ENCODE measurements around the gene BHLHA15. TPM values are rescaled to one million over a fixed set of nuclear protein-coding genes. Genes with fewer than 3 reads are reported as not detected.

The BHLHA15 gene
- total and polyA plus RNA-seq, 2 of the 13 experiments (the other 11 are each of a cell fraction or from before 2014, with no cell fraction given) = 1.9 to 6.1 TPM

DNA sequence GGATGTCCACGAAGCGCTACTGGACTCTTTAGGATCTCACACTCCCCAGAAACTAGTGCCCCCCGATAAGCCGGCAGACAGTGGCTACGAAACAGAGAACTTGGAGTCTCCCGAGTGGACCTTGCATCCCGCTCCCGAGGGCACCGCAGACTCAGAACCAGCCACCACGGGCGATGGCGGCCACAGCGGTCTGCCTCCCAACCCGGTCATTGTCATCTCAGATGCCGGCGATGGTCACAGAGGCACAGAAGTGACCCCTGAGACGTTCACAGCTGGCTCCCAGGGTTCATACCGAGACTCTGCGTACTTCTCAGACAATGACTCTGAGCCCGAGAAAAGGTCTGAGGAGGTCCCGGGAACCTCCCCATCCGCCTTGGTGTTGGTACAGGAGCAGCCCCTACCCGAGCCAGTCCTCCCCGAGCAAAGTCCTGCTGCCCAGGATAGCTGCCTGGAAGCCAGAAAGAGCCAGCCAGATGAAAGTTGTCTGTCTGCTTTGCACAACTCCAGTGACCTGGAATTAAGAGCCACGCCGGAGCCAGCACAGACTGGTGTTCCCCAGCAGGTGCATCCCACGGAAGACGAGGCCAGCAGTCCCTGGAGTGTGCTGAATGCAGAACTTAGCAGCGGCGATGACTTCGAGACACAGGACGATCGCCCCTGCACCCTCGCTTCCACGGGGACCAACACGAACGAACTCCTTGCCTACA, 17.6 kb upstream of the BHLHA15 start:
- H3K9ac ChIP-seq (ENCODE audit: insufficient read depth, low read depth, low read length) = no peak overlapping the region
- H3K79me2 ChIP-seq (ENCODE audit: insufficient read depth, low read length) = no peaks in the 10 kb centered on the region
- POLR2A ChIA-PET = no interaction called here
- FAIRE-seq = no peak
- H3K4me3 ChIP-seq (replicated peaks in 1 of 3; ENCODE audit: insufficient read depth in 1 of 3, low read depth in 2 of 3, low read length in 3 of 3) = no peak overlapping the region
- no peak overlapping the region for H3K4me2 ChIP-seq (ENCODE audit: low read depth, low read length)
- intact Hi-C loops (cut with micrococcal nuclease; ENCODE audit: unreplicated experiment) (no loop called here), in situ Hi-C loops (cut with HindIII; ENCODE audit: extremely low pct_ligation_motif_present, low pct_unique_long_range_greater_than_20kb) (no loop called here)
- peaks cover 17% of the 10 kb centered on the region; the same call in 1 of the 2 replicates for H3K4me1 ChIP-seq (ENCODE audit: insufficient read depth, low read length)
- no peak overlapping the region for H3K27ac ChIP-seq (ENCODE audit: extremely low read length, insufficient read depth, low read length)
- ATAC-seq = no peak
- CTCF ChIA-PET (ENCODE audit: low intra/inter-chr PET ratio, low total read pairs) = no interaction called here
- no peak overlapping the region for H2AFZ ChIP-seq (ENCODE audit: low read length)
- no TSS peak for BruUV-seq (replicated peaks)
- 0 out of 2 replicates have a peak, but pooled peaks cover 6% of the 10 kb centered on the region for H4K20me1 ChIP-seq (ENCODE audit: insufficient read depth, low read length)
- peaks cover 34 to 78% of the 10 kb centered on the region in 2 experiments for H3K36me3 ChIP-seq (replicated peaks in 1 of 2; ENCODE audit: control insufficient read depth in 1 of 2, insufficient read depth in 2 of 2, low read length in 2 of 2)
- H3K9me3 ChIP-seq (ENCODE audit: low read length) = no peaks in the 10 kb centered on the region
- TF ChIP-seq, protein P1, sequence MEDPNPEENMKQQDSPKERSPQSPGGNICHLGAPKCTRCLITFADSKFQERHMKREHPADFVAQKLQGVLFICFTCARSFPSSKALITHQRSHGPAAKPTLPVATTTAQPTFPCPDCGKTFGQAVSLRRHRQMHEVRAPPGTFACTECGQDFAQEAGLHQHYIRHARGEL (CRISPR knock-in tag; IDR thresholded peaks at IDR 0.05) = no peak
- TF ChIP-seq ZC3H13 (CRISPR knock-in tag; IDR thresholded peaks at IDR 0.05) (0 out of 2 replicates have a peak, but pooled peaks have one; percentile 37), ZNF775 (CRISPR knock-in tag; IDR thresholded peaks at IDR 0.05; ENCODE audit: borderline replicate concordance) (no peak), ZFP82 (CRISPR knock-in tag; IDR thresholded peaks at IDR 0.05; ENCODE audit: borderline replicate concordance) (no peak)
- TF ChIP-seq, protein P2, sequence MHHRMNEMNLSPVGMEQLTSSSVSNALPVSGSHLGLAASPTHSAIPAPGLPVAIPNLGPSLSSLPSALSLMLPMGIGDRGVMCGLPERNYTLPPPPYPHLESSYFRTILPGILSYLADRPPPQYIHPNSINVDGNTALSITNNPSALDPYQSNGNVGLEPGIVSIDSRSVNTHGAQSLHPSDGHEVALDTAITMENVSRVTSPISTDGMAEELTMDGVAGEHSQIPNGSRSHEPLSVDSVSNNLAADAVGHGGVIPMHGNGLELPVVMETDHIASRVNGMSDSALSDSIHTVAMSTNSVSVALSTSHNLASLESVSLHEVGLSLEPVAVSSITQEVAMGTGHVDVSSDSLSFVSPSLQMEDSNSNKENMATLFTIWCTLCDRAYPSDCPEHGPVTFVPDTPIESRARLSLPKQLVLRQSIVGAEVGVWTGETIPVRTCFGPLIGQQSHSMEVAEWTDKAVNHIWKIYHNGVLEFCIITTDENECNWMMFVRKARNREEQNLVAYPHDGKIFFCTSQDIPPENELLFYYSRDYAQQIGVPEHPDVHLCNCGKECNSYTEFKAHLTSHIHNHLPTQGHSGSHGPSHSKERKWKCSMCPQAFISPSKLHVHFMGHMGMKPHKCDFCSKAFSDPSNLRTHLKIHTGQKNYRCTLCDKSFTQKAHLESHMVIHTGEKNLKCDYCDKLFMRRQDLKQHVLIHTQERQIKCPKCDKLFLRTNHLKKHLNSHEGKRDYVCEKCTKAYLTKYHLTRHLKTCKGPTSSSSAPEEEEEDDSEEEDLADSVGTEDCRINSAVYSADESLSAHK (CRISPR knock-in tag; IDR thresholded peaks at IDR 0.05; ENCODE audit: borderline replicate concordance) = no peak
- WGBS (ENCODE audit: low lambda C conversion rate) = 96% methylated on average over 23 of the region's 37 CpGs
- no peak for DNase-seq (ENCODE audit: low spot score)
- no peaks in the 10 kb centered on the region for H3K27me3 ChIP-seq (ENCODE audit: control insufficient read depth in 1 of 2, insufficient read depth in 2 of 2, low read length in 2 of 2)

Data from HepG2 (cell line).